ENCODE measurements around the gene SOX9.
A peak's percentile ranks its signal among the peaks of the same experiment; 100 is the strongest.
"Not testable (repeated sequence)": the region's sequence is repeated elsewhere in the genome, so short reads cannot be mapped to it uniquely, and the experiment has no call there.

The SOX9 gene

DNA sequence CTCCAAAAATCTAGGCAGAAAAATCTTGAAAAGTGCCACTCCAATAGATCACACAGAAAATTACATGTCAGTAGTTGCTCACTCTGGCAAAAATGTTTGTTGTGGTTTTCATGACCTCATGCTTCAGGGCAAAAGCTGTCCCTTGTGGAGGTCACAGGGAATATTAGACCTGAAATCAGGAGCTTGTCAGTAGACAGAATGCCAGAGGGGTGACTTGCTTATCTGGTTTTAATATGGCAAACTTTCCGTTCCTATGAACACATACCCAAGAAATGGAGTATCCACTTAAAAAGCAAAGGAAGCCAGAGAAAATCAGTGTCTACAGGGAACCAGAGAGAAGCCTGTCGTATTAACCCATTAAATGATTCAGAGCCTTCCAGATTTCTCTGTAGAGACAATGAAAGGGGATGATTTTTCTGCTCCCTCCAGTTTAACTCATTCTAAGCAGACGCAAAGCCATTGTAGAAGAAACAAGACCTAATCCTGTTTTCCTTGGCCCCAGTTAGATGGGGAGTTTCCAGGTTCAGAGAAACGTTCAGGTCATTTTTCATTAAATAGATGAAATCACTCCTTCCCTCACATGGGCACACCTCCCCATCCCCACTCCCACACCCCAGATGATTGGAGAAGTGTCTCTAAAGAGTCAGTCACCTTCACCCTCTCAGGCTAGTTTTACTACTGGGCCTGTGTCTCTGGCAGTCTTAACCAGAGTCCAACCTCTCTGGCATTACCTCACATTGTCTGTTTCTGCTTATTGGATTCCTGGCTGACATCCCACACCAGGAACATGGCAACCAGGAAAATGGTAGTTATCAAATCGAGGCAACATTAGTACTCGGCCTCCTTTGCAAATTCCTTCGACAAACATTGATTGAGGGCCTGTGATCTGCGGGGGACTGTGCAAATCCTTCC is 6.0 kb downstream of the SOX9 start:
- peak; percentile 81 for FAIRE-seq

DNA sequence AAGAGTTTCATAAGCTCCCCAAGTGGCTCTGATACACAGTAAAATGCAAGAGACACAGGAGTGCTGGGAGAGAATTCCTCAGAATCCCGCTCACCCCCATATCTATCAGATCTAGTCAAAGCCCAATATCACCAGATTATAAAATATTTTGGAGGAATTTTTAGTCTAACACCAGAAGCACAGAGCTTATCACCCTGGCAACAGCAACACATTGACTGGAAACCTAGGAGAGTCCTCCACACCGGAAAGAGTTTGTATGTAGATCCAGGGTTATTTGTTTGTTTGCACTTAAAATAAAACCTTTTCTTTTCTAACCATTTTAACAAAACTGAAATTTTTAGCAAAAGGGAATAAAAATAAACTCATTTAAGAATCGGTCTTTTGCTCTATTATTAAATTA is 7.2 kb downstream of the SOX9 start:
- no peak for FAIRE-seq

DNA sequence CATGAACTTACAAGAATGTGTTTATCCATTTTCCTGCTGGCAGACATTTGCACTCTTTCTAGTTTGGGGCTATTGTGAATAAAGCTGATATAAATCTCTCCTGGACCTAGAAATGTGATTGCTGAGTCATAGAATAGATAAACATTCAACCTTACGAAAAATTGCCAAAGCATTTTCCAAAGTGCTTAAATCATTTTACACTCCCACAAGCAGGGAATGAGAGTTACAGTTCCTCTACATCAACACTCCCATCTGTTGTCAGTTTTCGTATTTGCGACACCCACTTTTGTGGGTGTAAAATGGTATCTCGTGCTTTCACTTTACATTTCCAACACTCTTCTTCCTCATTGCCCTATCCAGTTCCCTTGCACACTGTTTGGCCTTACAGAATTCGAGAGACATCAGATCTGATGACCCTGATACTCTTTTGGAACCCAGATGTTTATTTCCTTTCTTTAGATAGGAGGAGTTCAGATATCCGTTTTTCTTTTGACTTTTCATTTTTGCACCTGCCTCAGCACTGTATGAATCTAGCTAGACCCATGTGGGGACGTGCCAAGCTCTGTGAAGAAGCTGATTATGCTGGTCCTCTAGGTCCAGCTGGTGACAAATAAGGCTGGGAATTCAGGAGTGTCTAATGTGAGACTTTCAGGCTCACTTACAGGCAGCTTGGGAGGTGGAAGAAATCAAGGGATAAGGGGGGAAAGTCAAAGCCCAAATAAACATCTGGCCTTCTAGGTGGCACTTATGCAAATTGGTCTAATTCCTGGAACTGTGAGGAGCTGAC is 14.0 kb downstream of the SOX9 start:
- FAIRE-seq = no peak

DNA sequence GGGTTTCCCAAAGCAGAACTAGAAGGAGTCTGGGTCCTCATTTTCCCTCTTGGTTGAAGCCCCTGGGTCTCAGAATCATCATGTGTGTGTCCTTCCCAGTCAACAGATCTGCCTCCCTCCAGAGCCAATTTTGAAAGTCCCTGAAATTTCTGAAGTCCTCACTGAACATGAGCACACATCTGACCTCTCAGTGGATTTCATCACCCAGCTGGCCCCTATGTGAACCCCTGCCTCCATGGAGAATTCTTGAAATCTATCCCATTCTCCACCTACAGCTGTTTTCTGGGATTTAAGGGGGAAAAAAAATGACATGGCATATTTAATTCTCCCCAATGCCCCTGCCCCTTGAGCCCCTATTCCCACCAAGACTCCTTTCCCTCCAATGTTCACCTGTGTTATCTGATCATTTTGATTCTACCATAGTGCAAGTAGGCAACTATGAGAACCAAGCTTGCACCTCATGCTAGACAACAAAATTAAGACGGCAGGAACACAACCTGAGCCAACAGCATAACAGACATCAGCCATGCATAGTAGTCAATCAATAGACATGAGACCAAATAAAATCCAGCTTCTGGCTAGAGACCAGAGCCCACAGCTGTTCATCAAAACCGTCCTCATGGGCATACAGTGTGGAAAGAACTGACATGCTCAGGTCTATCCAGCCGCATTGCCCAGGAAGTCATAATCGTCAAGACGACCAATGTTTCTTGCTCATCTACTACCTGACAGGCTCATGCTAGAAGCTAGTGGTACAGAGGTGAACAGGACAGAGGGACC is 14.9 kb downstream of the SOX9 start:
- no peak for FAIRE-seq

DNA sequence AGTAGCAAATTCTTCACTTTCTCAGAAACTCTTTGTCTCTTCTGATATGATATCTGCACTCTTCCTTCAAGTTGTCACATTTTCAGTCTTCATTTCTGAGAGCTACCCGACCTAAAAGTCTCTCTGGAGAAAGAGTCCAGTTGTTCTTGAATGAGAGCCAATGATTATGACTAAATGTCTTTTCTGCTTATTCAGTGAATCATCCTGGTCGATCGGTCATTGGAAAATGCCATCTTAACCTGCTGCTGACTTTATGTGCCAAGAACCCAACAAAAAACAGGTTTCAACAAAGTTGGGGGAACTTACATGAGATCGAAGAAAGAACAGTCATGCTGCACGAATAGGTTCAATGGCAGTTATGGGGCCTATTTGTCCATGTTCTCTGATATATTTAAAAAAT is 15.9 kb downstream of the SOX9 start:
- no peak for FAIRE-seq

DNA sequence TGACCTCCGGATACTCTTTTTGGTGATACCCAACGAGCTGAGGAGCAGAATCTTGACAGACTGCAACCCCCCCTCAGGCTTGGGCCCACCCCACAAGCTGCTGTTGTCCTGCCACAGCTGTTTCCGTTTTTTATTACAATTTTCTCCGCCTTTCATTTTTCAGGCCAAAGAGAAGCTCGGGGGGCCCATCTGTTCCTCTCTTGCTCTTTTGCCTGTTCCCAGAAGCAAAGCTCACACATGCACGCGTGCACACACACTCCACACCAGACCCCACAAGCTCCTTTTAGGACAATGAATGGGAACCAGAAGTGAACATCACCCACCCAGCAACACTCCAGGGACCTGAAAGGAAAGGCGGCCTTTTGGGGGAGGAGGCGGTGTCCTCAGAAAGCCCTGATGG is 16.3 kb downstream of the SOX9 start:
- FAIRE-seq = no peak

DNA sequence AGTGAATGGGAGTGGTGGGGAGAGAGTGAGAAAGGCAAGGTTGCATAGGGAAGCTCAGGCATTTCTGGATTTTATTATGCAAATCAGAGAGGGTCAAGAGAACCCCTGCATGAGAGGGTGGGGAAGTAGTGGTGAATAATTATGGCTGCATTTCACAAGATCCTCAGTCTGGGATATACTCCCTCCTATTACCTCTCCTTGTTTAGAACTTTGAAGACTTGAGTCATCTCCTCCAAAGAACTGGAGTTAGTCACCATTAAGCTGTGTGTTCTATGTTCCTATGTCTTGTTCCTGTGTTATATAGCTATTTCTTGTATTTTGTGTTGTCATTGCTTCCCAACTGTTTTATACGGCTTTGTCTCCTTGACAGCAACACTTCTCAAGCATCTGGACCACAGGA is 18.4 kb downstream of the SOX9 start:
- FAIRE-seq = no peak

DNA sequence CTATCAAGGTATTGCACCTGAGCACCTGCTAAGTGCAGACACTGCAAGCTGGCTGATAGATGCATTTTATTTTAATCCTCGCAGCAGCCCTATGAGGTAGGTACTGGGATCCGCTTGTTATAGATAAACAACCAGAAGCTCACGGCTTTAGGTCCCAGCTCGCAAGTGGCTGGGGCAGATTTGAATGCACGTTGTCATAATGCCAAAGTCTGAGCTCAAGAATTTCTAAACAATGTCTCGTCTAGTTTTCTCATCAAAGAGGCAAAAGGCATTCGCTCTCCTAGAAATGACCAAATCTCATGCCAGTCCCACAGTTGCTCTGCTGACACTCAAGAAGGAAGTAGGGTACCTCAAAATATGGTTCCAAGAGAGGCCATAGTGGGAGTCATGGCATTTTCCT is 20.5 kb downstream of the SOX9 start:
- no peak for FAIRE-seq

DNA sequence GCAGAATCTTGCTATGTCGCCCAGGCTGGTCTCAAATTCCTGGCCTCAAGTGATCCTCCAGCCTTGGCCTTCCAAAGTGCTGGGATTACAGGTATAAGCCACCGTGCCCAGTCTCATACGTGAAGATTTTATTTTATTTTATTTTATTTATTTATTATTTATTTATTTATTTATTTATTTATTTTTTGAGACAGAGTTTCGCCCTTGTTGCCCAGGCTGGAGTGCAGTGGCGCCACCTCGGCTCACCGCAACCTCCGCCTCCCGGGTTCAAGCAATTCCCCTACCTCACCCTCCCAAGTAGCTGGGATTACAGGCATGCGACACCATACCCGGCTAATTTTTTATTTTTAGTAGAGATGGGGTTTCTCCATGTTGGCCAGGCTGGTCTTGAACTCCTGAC is 21.3 kb downstream of the SOX9 start:
- not testable (repeated sequence) for FAIRE-seq

DNA sequence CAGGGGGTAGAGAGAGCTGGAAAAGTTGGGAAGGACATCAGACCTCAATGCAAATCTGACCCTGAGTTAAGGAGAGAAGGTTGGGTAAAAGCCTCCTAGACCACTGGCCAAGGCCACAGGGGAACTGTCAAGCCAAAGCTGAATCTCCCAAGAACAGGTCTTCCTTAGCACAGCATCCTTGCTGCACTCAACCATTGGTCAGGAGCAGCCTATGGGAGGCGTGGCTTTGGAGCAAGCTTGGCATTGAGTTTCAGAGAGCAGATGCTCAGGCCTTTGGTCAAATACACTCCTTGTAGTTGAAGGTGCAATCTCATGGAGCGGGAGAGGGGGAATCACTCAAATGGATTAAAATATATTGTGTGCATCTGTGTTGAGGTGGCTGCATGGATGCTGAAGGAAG is 21.8 kb downstream of the SOX9 start:
- FAIRE-seq = no peak

DNA sequence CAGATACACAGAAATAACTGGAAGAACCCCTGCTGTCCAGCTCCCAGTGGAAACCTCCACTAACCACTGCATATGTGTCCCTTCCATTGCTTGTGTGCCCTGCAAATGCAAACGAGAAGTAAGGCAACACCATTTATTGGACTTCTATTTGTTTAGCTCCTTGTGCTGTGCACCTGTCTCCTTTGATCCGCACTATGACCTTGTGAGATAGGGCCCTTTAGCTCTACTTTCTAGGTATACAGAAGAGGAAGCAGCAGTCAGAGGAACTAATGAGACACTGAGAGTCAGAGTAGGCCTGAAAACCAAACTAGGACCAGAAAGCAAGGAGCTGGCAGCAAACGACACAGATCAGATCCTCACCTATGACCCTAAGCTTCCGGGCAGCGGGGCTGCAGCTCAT is 22.4 kb downstream of the SOX9 start:
- FAIRE-seq = no peak

DNA sequence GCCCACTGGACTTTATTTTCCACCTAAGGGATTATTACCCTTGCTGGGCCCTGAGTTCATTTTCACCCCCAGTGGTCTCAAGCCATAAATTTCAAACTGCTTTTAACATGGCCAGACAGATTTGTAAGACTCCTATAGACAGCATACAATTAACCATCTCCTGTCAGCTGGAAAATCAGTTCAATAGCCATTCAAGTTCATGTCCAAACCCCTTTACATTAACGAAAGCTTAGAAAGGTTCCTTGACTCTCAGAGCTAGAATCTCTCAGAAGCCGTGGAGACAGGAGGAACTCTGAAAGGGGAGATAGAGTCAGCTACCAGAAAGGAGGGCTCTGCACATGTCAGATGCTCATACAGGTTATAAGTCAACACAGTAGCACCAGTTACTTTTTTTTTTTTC is 23.3 kb downstream of the SOX9 start:
- no peak for FAIRE-seq

DNA sequence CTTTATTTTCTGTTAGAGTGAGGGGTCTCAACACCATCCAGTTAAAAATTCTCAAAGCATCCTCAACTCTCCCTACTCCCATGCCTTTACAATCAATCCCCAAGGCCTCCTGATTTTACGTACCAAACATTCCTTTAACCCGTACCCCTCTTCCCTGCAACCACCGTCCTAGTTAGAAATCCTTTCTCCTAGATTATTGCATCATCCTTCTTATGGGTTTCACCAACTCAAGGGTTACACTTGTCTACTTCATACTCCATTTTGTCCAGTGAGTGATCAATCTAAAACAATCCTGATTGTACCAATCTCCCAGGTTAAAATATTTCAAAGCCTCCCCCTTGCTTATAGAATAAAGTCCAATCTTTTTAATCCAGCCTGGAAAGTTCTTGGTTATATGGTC is 24.7 kb downstream of the SOX9 start:
- no peak for FAIRE-seq

DNA sequence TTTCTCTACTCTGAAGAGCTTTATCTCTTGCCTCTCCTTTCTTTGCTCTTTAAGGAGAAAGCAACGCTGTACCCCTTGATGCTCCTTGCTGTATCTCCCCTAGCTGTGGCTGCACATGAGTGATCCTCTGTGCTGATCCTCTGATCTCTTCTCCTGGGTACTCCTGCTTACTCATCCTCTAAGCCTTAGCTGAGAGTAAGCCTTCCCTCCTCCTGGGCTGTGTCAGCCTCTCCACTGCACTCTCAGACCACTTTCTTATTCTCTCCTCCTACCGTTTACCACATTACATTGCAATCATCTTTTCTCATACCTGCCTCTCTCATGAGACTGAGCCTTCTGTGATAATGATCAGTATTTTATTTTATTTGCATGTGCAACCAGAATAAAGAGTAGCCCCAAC is 25.1 kb downstream of the SOX9 start:
- no peak for FAIRE-seq

DNA sequence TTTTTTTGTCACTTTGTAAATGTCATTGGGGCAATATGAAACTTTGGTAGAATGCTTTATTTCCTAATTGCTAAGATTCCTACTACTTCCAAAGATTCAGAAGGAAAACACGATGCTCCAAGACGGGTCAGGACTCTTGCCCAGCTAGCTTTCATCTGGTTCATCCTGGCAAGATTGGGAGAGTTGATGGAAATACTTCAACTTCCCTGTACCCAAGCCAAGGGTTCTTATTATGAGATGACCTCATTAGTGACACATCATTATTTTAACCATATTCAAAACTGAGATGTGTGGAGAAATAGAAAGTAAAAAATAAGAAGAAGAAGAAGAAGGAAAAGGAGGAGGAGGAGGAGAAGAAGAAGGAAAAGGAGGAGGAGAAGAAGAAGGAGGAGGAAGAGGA is 25.6 kb downstream of the SOX9 start:
- FAIRE-seq = no peak

DNA sequence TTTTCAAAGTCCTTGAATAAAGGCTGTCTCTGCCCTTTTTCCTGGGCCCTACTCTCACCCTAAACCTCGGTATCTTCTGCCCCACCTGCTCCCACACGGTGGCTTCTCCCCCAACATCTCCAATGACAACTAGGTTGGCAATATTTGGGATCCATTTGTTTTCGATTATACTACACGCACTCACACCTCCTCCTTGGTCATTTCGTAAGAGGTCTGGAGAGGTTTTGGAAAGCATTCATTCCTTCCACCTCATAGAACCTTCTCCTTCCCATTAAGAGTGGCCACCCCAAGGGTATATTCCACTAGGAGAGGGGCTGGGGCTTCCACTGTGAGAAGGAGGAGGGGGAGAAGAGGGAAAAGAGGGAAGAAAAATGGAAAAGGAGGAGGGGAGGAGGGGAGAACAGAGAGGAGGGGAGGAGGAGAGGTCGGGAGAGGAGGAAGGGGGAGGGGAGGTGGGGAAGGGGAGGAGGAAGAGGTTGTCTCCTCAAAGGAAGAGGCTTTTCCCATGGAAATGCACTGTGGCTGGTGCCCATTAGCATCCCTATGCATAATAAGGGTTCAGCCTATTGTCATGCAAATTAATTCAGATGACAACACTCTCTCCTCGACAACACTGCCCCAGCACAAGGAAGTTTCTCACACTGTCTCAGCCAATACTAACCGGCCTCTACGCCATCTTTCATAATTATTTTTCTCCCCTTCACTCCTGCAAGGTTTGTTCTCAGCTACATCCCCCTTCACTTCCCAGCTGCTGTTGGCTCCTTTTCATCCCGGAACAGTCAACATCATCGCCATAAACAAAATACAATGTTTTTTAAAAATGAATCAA is 30.0 kb downstream of the SOX9 start:
- no peak for FAIRE-seq

DNA sequence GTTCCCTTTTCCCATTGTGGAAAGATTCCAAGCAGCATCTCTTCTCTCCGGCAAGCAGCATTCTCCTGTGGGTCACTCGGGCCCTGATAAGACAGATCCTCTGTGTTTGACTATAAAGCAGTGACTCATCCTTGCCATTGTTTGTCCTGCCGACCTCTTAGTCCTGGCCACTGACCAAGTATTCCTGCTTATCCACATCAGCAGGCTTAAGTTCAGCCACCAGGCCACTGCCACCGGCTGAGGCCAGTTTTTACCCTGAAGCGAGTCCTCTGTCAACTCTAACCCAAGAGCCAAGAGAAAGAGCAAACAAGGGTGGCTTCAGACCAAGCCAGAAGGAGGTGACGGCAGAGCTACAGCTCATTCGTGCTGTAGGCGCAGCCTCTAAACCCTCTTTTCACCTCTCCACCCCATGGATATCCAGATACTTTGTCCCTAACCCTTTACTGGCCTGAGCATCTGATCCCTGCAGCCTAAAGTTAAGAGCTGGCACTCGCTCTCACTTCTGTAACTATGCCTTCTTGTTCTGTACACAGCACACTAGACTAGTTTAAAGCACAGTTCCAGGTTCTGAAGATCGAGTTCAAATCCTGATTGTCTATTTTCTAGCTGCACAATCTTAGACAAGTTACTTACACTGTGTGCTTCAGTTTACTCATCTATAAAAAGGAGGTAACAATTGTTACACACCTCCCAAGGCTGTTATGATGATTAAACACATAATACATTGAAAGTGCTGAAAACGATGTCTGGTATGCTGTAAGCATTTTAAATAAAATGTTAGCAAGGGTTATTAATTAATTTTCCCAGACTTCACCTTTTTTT is 31.0 kb downstream of the SOX9 start:
- peak; percentile 94 for FAIRE-seq

DNA sequence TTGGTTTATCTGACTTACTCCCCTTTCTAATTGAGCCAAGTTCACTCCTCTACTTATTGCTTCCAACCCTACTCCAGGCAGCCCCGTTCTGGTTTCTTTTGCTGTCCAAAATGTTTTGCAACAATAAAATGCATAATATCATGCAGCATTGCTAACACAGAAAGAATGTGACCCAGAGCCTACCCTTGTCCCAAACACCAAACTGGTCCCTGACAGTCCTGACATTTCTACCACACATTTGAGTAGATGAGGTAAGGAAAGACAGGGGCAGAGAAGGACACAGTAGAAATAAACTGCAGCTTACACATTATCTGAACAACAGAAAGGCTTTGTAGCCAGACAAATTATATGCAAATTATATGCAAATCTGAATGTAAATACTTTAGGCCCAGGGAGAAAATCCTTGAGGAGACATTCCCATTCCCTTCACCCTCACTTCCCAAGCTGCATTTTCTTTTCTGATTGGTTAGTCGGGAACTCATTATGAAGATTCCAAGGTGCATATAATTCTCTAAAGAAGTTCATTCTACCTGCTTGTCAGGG is 31.6 kb downstream of the SOX9 start:
- FAIRE-seq = no peak

DNA sequence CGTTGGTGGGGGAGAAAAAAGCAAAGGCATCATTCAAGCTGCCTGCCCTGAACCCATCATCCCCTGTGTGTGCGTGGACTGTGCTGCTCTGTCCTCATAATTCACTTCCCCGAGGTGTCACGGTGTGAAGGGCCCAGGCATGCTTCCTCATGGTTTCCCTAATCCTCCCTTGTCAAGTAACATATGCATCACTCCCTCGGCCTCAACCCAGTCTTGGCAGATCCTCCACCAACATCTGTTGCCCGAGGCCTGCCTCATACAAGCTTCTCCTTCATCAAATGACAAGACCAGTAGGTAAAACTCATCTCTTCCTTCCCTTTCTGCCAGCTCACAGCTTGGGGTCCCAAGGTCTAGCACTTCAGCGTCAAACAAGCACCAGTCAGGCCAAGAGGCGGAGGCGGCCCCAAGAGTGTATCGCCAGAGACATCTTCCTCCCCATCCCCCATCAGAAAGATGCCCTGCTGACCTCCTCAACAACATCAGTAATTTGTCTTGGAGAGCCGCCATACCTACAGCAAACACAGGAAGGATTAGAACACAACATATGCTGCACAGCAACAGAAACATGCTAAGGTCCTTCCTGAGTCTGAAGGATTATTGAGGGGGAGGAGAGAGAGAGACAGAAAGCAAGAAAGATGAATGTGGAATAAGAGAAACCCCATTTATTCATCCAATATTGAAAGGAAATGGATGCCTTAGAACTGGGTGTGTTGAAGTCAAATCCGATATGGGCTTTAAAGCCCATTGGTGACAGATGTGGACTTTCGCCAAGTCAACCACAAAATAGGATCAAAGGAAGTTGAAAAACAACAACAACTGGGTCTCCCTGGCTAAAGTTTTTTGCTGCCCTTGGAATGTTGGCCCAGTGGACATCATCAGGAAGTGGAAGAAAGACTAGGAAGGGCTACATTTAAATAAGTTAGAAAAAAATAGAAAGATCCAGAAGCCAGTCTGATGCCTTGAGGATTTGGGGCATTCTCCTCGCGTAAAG is 38.4 kb downstream of the SOX9 start:
- no peak for FAIRE-seq

DNA sequence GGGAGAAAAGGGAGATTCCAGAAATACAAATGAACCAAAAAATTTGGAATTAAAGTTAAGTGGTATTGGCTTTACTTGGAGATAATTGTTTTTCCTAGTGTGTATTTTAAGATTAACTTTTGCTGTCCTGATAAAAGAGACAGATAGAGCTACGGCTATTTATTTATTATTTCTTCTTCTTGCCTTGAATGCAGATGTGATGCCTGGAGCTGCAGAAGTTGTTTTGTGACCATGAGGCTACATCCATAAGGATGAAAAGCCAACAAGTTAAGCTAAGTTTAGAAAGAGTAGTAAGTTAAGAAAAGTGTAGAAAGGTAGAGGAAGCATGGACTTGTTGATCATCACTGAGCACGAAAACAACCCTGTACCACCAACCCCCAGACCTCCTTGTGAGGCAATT is 41.7 kb downstream of the SOX9 start:
- no peak for FAIRE-seq

All from islet of Langerhans (tissue), 1 donor.